Breast epithelium (tissue), 4 donors: ENCODE results near the gene PWWP2B. TPM values are rescaled to one million over a fixed set of nuclear protein-coding genes. Genes with fewer than 3 reads are reported as not detected.
A peak's percentile ranks its signal among the peaks of the same experiment; 100 is the strongest.

ENCODE experiments used
- DNase-seq, 2 donors: peaks; one replicate each; pipeline ENCODE4 v3.0.0-alpha.2; 2019; ENCODE audit warnings: low spot score in 2 of 2
- H3K27ac ChIP-seq, 2 donors: fragments of 200-600 bp; sonication (generic) in 1 of 2; one replicate each; pipeline ENCODE4 v1.5.1; 2016 to 2019; ENCODE audit warnings: mild to moderate bottlenecking in 1 of 2
- H3K27me3 ChIP-seq, 2 donors: fragments of 200-600 bp; sonication (generic) in 1 of 2; one replicate each; pipeline versions ENCODE4 v1.5.1 to v1.6.0; 2017 to 2019; ENCODE audit warnings: control low read depth in 1 of 2, mild to moderate bottlenecking in 1 of 2
- H3K36me3 ChIP-seq: fragments of 200-600 bp; one replicate; pipeline ENCODE4 v1.5.1; 2019
- H3K4me1 ChIP-seq, 2 donors: fragments of 200-600 bp; sonication (generic); one replicate each; pipeline ENCODE4 v1.5.1; 2016 to 2019; ENCODE audit warnings: control low read depth in 1 of 2
- H3K4me3 ChIP-seq, 3 donors: fragments of 200-600 bp; sonication (generic); 1 replicate in 2 of 3; 2 replicates in 1 of 3; pipeline ENCODE4 v1.5.1; 2016 to 2019; ENCODE audit warnings: mild to moderate bottlenecking in 3 of 3, moderate library complexity in 2 of 3
- H3K9me3 ChIP-seq, 2 donors: fragments of 200-600 bp; sonication (generic) in 1 of 2; one replicate each; pipeline ENCODE4 v1.5.1; 2016 to 2019; ENCODE audit warnings: control low read depth in 1 of 2
- CTCF ChIP-seq, 3 donors: fragments of 450-650 bp; IDR thresholded peaks; one replicate each; pipeline ENCODE4 v1.5.1; 2016 to 2017; ENCODE audit warnings: antibody characterized with exemption in 3 of 3, mild to moderate bottlenecking in 3 of 3, moderate library complexity in 3 of 3
- POLR2A ChIP-seq: fragments of 450-650 bp; IDR thresholded peaks from one replicate; pipeline ENCODE4 v1.6.1; 2016; ENCODE audit warnings: antibody characterized with exemption, mild to moderate bottlenecking, moderate library complexity
- POLR2AphosphoS5 ChIP-seq, 3 donors: sonication (generic); formaldehyde crosslinking; IDR thresholded peaks; one replicate each; pipeline ENCODE4 v1.6.1; 2017; ENCODE audit warnings: antibody characterized with exemption in 3 of 3
- intact Hi-C: fragments of 100-400 bp; cut with DNase I; formaldehyde crosslinking; loops from one replicate; pipeline ENCODE4 v1.15.1; 2023; ENCODE audit warnings: low total_unique reads
- total RNA-seq, 3 donors: library from RNA; depleted of rRNA; stranded (reverse); fragments of >200 nt; gene quantifications; one replicate each; pipeline ENCODE4 v1.1.0, GENCODE V29; 2016

Gene PWWP2B
- total RNA-seq, 3 donors from 2014 or later, result 10.7 to 15.5 (median 13.4) TPM

- Histone ChIP-seq H3K36me3 (no peaks in the 10 kb centered on the region), H3K4me1 (peaks cover 2 to 44% of the 10 kb centered on the region in 2 donors), H3K27ac (peak overlapping the region in 1 of 2 donors; percentile 46), H3K27me3 (no peaks in the 10 kb centered on the region), H3K4me3 (no peak overlapping the region), H3K9me3 (no peaks in the 10 kb centered on the region)
- no peak for DNase-seq
- no peak for TF ChIP-seq CTCF (IDR thresholded peaks at IDR 0.05)
- no peak for TF ChIP-seq POLR2AphosphoS5 (IDR thresholded peaks at IDR 0.05)
- no peak for TF ChIP-seq POLR2A
- intact Hi-C loops, result no loop called here
Measured at GRCh38 chr10:132416566-132417256, 19.7 kb downstream of the PWWP2B start.

- DNase-seq, result no peak
- H3K36me3 ChIP-seq, result no peaks in the 10 kb centered on the region
- peak overlapping the region; percentile 46 to 90 for H3K27ac ChIP-seq
- no peak overlapping the region for H3K4me3 ChIP-seq
- H3K4me1 ChIP-seq, result peaks cover 0 to 40% of the 10 kb centered on the region in 2 donors
- H3K9me3 ChIP-seq, result no peaks in the 10 kb centered on the region
- TF ChIP-seq POLR2A, result no peak
- no peak for TF ChIP-seq CTCF (IDR thresholded peaks at IDR 0.05)
- no peak for TF ChIP-seq POLR2AphosphoS5 (IDR thresholded peaks at IDR 0.05)
- intact Hi-C loops, result no loop called here
- H3K27me3 ChIP-seq, result no peaks in the 10 kb centered on the region
Measured at GRCh38 chr10:132417257-132417910, 20.4 kb downstream of the PWWP2B start.

GRCh38 chr10:132417957-132418441 is 21.0 kb downstream of the PWWP2B start:
- TF ChIP-seq POLR2A (no peak), CTCF (IDR thresholded peaks at IDR 0.05) (no peak), POLR2AphosphoS5 (IDR thresholded peaks at IDR 0.05) (no peak)
- no peak for DNase-seq
- Histone ChIP-seq H3K27me3 (no peaks in the 10 kb centered on the region), H3K9me3 (no peaks in the 10 kb centered on the region), H3K36me3 (no peaks in the 10 kb centered on the region), H3K4me1 (peaks cover 0 to 34% of the 10 kb centered on the region in 2 donors), H3K4me3 (no peak overlapping the region), H3K27ac (peak overlapping the region; percentile 68 to 90)
- intact Hi-C loops, result no loop called here

GRCh38 chr10:132418527-132419416 is 21.8 kb downstream of the PWWP2B start:
- peaks cover 0 to 26% of the 10 kb centered on the region in 2 donors for H3K4me1 ChIP-seq

More at GRCh38 chr10:132418527-132419416, 21.8 kb downstream of the PWWP2B start:
- intact Hi-C loops, result no loop called here
- H3K27ac ChIP-seq, result peak overlapping the region; percentile 68 to 90
- no peaks in the 10 kb centered on the region for H3K36me3 ChIP-seq
- no peak overlapping the region for H3K4me3 ChIP-seq
- no peaks in the 10 kb centered on the region for H3K27me3 ChIP-seq
- TF ChIP-seq CTCF (IDR thresholded peaks at IDR 0.05), result no peak
- TF ChIP-seq POLR2A, result no peak
- no peak for TF ChIP-seq POLR2AphosphoS5 (IDR thresholded peaks at IDR 0.05)
- no peaks in the 10 kb centered on the region for H3K9me3 ChIP-seq
- peak in 1 of 2 donors; percentile 80 for DNase-seq
